ENCODE results near the gene CDIP1.

CDIP1 gene

GRCh38 chr16:4505356-4506147 is 33.0 kb downstream of the CDIP1 start:
- peaks cover 19% of the 10 kb centered on the region for H3K4me1 ChIP-seq (ENCODE audit: control insufficient read depth, insufficient read depth, low read length, unreplicated experiment)
- H3K79me2 ChIP-seq (ENCODE audit: control insufficient read depth, insufficient read depth, low read length, unreplicated experiment), result peaks cover 30% of the 10 kb centered on the region
- no peak overlapping the region for H3K4me3 ChIP-seq (ENCODE audit: low read depth, low read length)
- H2AFZ ChIP-seq (ENCODE audit: low read length, unreplicated experiment), result no peak overlapping the region
- H3K36me3 ChIP-seq (ENCODE audit: insufficient read depth, low read length), result peaks cover 9% of the 10 kb centered on the region
- H3K27ac ChIP-seq (ENCODE audit: low read depth, low read length), result no peak overlapping the region
- H3K27me3 ChIP-seq (ENCODE audit: insufficient read depth, low read length), result no peaks in the 10 kb centered on the region

- Histone ChIP-seq H3K27me3 (ENCODE audit: insufficient read depth, low read length) (no peaks in the 10 kb centered on the region), H2AFZ (ENCODE audit: low read length, unreplicated experiment) (no peak overlapping the region), H3K4me1 (ENCODE audit: control insufficient read depth, insufficient read depth, low read length, unreplicated experiment) (peaks cover 38% of the 10 kb centered on the region), H3K4me3 (ENCODE audit: low read depth, low read length) (peak overlapping the region; percentile 60), H3K79me2 (ENCODE audit: control insufficient read depth, insufficient read depth, low read length, unreplicated experiment) (peaks cover 58% of the 10 kb centered on the region), H3K36me3 (ENCODE audit: insufficient read depth, low read length) (no peaks in the 10 kb centered on the region; the same call in 1 of the 2 replicates), H3K27ac (ENCODE audit: low read depth, low read length) (peak overlapping the region; percentile 53)
These were observed 37.5 kb downstream of the CDIP1 start for GRCh38 chr16:4501071-4501478.

GRCh38 chr16:4500272-4500671 is 38.3 kb downstream of the CDIP1 start:
- H3K27ac ChIP-seq (ENCODE audit: low read depth, low read length), result peak overlapping the region; percentile 53
- H3K27me3 ChIP-seq (ENCODE audit: insufficient read depth, low read length), result no peaks in the 10 kb centered on the region
- H3K4me3 ChIP-seq (ENCODE audit: low read depth, low read length), result peak overlapping the region; percentile 60
- H3K4me1 ChIP-seq (ENCODE audit: control insufficient read depth, insufficient read depth, low read length, unreplicated experiment), result peaks cover 46% of the 10 kb centered on the region
- H3K36me3 ChIP-seq (ENCODE audit: insufficient read depth, low read length), result no peaks in the 10 kb centered on the region
- peaks cover 61% of the 10 kb centered on the region for H3K79me2 ChIP-seq (ENCODE audit: control insufficient read depth, insufficient read depth, low read length, unreplicated experiment)
- no peak overlapping the region for H2AFZ ChIP-seq (ENCODE audit: low read length, unreplicated experiment)

- Histone ChIP-seq H3K79me2 (ENCODE audit: control insufficient read depth, insufficient read depth, low read length, unreplicated experiment) (peaks cover 57% of the 10 kb centered on the region), H3K4me1 (ENCODE audit: control insufficient read depth, insufficient read depth, low read length, unreplicated experiment) (peaks cover 57% of the 10 kb centered on the region), H2AFZ (ENCODE audit: low read length, unreplicated experiment) (no peak overlapping the region), H3K27me3 (ENCODE audit: insufficient read depth, low read length) (no peaks in the 10 kb centered on the region), H3K36me3 (ENCODE audit: insufficient read depth, low read length) (no peaks in the 10 kb centered on the region), H3K27ac (ENCODE audit: low read depth, low read length) (no peak overlapping the region), H3K4me3 (ENCODE audit: low read depth, low read length) (no peak overlapping the region)
These were observed 39.4 kb downstream of the CDIP1 start for GRCh38 chr16:4499196-4499555.

- Histone ChIP-seq H3K27me3 (ENCODE audit: insufficient read depth, low read length) (no peaks in the 10 kb centered on the region), H3K79me2 (ENCODE audit: control insufficient read depth, insufficient read depth, low read length, unreplicated experiment) (peaks cover 53% of the 10 kb centered on the region), H3K36me3 (ENCODE audit: insufficient read depth, low read length) (no peaks in the 10 kb centered on the region), H2AFZ (ENCODE audit: low read length, unreplicated experiment) (no peak overlapping the region), H3K4me1 (ENCODE audit: control insufficient read depth, insufficient read depth, low read length, unreplicated experiment) (peaks cover 58% of the 10 kb centered on the region), H3K4me3 (ENCODE audit: low read depth, low read length) (no peak overlapping the region), H3K27ac (ENCODE audit: low read depth, low read length) (no peak overlapping the region)
These were observed 39.9 kb downstream of the CDIP1 start for GRCh38 chr16:4498546-4499195.

- Histone ChIP-seq H2AFZ (ENCODE audit: low read length, unreplicated experiment) (no peak overlapping the region), H3K4me3 (ENCODE audit: low read depth, low read length) (no peak overlapping the region), H3K4me1 (ENCODE audit: control insufficient read depth, insufficient read depth, low read length, unreplicated experiment) (peaks cover 48% of the 10 kb centered on the region), H3K27ac (ENCODE audit: low read depth, low read length) (peak overlapping the region; percentile 77), H3K36me3 (ENCODE audit: insufficient read depth, low read length) (no peaks in the 10 kb centered on the region), H3K79me2 (ENCODE audit: control insufficient read depth, insufficient read depth, low read length, unreplicated experiment) (peaks cover 53% of the 10 kb centered on the region), H3K27me3 (ENCODE audit: insufficient read depth, low read length) (no peaks in the 10 kb centered on the region)
These were observed 42.3 kb downstream of the CDIP1 start for GRCh38 chr16:4496305-4496704.

GRCh38 chr16:4495766-4496165 is 42.8 kb downstream of the CDIP1 start:
- Histone ChIP-seq H3K36me3 (ENCODE audit: insufficient read depth, low read length) (no peaks in the 10 kb centered on the region), H3K27ac (ENCODE audit: low read depth, low read length) (peak overlapping the region; percentile 77), H2AFZ (ENCODE audit: low read length, unreplicated experiment) (no peak overlapping the region), H3K4me3 (ENCODE audit: low read depth, low read length) (no peak overlapping the region; the same call in 1 of the 2 replicates), H3K79me2 (ENCODE audit: control insufficient read depth, insufficient read depth, low read length, unreplicated experiment) (peaks cover 58% of the 10 kb centered on the region), H3K4me1 (ENCODE audit: control insufficient read depth, insufficient read depth, low read length, unreplicated experiment) (peaks cover 44% of the 10 kb centered on the region), H3K27me3 (ENCODE audit: insufficient read depth, low read length) (no peaks in the 10 kb centered on the region)

- H3K27me3 ChIP-seq (ENCODE audit: insufficient read depth, low read length), result no peaks in the 10 kb centered on the region
- H2AFZ ChIP-seq (ENCODE audit: low read length, unreplicated experiment), result no peak overlapping the region
- H3K36me3 ChIP-seq (ENCODE audit: insufficient read depth, low read length), result no peaks in the 10 kb centered on the region
- peaks cover 39% of the 10 kb centered on the region for H3K4me1 ChIP-seq (ENCODE audit: control insufficient read depth, insufficient read depth, low read length, unreplicated experiment)
- H3K79me2 ChIP-seq (ENCODE audit: control insufficient read depth, insufficient read depth, low read length, unreplicated experiment), result peaks cover 65% of the 10 kb centered on the region
- H3K4me3 ChIP-seq (ENCODE audit: low read depth, low read length), result no peak overlapping the region; the same call in 1 of the 2 replicates
- peak overlapping the region; percentile 77 for H3K27ac ChIP-seq (ENCODE audit: low read depth, low read length)
These were observed 43.7 kb downstream of the CDIP1 start for GRCh38 chr16:4494746-4495490.

- H3K4me1 ChIP-seq (ENCODE audit: control insufficient read depth, insufficient read depth, low read length, unreplicated experiment), result peaks cover 50% of the 10 kb centered on the region
These were observed 46.7 kb downstream of the CDIP1 start for GRCh38 chr16:4491898-4492297.

GRCh38 chr16:4489030-4489429 is 49.5 kb downstream of the CDIP1 start:
- Histone ChIP-seq H3K27me3 (ENCODE audit: insufficient read depth, low read length) (no peaks in the 10 kb centered on the region), H2AFZ (ENCODE audit: low read length, unreplicated experiment) (no peak overlapping the region), H3K36me3 (ENCODE audit: insufficient read depth, low read length) (no peaks in the 10 kb centered on the region), H3K79me2 (ENCODE audit: control insufficient read depth, insufficient read depth, low read length, unreplicated experiment) (peaks cover 42% of the 10 kb centered on the region), H3K27ac (ENCODE audit: low read depth, low read length) (peak overlapping the region; percentile 62), H3K4me3 (ENCODE audit: low read depth, low read length) (no peak overlapping the region), H3K4me1 (ENCODE audit: control insufficient read depth, insufficient read depth, low read length, unreplicated experiment) (peaks cover 34% of the 10 kb centered on the region)

More at GRCh38 chr16:4491898-4492297, 46.7 kb downstream of the CDIP1 start:
- Histone ChIP-seq H3K27me3 (ENCODE audit: insufficient read depth, low read length) (no peaks in the 10 kb centered on the region), H3K36me3 (ENCODE audit: insufficient read depth, low read length) (no peaks in the 10 kb centered on the region), H2AFZ (ENCODE audit: low read length, unreplicated experiment) (no peak overlapping the region), H3K4me3 (ENCODE audit: low read depth, low read length) (no peak overlapping the region), H3K79me2 (ENCODE audit: control insufficient read depth, insufficient read depth, low read length, unreplicated experiment) (peaks cover 43% of the 10 kb centered on the region), H3K27ac (ENCODE audit: low read depth, low read length) (no peak overlapping the region)
